Measurements from ENCODE around the gene DMAP1. TPM values are rescaled to one million over a fixed set of nuclear protein-coding genes. Genes with fewer than 3 reads are reported as not detected.

DMAP1 gene
- total and polyA plus RNA-seq, 9 donors = 28.1 to 46.9 (median 42.2) TPM

DNA sequence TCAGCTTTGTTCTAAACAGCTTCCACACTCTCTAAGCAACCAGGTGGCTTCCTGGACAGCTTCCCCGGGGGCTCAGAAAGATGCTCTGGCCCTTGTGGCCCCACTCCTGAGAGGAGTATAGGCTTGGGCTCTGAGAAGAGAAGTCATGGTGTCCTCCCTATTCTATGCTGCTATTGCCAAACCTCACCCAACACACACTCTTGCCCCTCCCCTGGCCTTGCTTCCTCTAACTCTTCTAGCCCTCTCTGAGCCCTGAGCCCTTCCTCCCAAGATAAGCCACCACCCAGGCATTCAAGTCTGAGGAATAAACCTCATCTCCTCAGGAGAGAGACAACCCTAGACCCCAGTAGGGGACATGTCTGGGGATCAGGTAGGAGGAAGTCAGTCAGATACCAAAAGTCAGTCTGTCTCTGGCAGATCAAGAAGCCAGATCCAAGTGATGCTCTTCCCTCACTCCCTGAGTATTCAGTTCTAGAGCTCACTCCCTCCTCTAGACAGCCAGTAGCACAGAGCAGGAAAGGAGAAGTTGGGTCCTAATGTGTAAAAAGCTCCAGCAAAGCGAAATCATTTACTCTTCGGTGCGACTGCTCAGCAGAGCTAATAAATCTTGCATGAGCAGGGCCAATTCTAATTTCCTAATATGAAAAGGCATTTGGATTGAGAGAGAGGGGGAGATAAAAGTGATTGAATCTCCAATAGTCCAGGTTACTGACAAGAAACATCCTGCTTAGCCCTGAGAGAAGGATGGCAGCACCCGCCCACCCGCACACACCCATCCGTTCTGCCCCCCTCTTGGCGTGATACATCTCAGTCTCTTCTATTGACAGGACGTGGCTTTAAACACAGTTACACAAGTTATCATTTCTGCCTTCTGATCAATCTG lies 50.5 kb downstream of the DMAP1 start:
- Histone ChIP-seq H3K27me3 (no peaks in the 10 kb centered on the region), H3K9me3 (no peaks in the 10 kb centered on the region), H3K36me3 (no peaks in the 10 kb centered on the region), H3K4me3 (no peak overlapping the region), H3K27ac (no peak overlapping the region), H3K4me1 (ENCODE audit: insufficient read depth) (peaks cover 2% of the 10 kb centered on the region)
- TF ChIP-seq POLR2A (IDR thresholded peaks at IDR 0.05) (no peak), EP300 (IDR thresholded peaks at IDR 0.05) (no peak)
- TF ChIP-seq, protein P1, sequence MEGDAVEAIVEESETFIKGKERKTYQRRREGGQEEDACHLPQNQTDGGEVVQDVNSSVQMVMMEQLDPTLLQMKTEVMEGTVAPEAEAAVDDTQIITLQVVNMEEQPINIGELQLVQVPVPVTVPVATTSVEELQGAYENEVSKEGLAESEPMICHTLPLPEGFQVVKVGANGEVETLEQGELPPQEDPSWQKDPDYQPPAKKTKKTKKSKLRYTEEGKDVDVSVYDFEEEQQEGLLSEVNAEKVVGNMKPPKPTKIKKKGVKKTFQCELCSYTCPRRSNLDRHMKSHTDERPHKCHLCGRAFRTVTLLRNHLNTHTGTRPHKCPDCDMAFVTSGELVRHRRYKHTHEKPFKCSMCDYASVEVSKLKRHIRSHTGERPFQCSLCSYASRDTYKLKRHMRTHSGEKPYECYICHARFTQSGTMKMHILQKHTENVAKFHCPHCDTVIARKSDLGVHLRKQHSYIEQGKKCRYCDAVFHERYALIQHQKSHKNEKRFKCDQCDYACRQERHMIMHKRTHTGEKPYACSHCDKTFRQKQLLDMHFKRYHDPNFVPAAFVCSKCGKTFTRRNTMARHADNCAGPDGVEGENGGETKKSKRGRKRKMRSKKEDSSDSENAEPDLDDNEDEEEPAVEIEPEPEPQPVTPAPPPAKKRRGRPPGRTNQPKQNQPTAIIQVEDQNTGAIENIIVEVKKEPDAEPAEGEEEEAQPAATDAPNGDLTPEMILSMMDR (IDR thresholded peaks at IDR 0.05) = no peak
- DNase-seq = no peak
- intact Hi-C loops (cut with DNase I) = no loop called here
- 85 to 90% (median 88%) methylated on average over 9 of the region's 9 CpGs for WGBS, 3 donors

DNA sequence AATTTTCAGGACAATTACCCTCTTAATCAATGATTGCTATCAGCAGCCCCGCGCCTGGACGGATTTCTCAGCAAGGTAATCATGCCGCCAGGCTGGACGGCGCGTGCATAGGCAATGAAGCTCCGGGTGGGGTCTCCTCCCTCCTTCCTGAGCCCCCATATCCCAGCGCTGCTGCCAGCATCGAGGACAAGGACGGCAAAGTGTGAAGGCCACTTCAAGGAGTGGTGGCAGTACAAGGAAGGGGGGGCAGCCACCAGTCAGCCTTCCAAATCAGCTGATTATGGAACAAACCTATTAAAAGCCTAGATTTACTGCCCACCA lies 51.1 kb downstream of the DMAP1 start:
- DNase-seq = no peak
- no peaks in the 10 kb centered on the region for H3K36me3 ChIP-seq
- peaks cover 2% of the 10 kb centered on the region for H3K4me1 ChIP-seq (ENCODE audit: insufficient read depth)
- intact Hi-C loops (cut with DNase I) = no loop called here
- H3K27me3 ChIP-seq = no peaks in the 10 kb centered on the region
- WGBS, 3 donors = 91 to 95% (median 93%) methylated on average over 11 of the region's 11 CpGs
- TF ChIP-seq EP300 (IDR thresholded peaks at IDR 0.05) (no peak), POLR2A (IDR thresholded peaks at IDR 0.05) (no peak)
- TF ChIP-seq, protein P1 (IDR thresholded peaks at IDR 0.05) = no peak
- no peaks in the 10 kb centered on the region for H3K9me3 ChIP-seq
- no peak overlapping the region for H3K4me3 ChIP-seq
- H3K27ac ChIP-seq = no peak overlapping the region

DNA sequence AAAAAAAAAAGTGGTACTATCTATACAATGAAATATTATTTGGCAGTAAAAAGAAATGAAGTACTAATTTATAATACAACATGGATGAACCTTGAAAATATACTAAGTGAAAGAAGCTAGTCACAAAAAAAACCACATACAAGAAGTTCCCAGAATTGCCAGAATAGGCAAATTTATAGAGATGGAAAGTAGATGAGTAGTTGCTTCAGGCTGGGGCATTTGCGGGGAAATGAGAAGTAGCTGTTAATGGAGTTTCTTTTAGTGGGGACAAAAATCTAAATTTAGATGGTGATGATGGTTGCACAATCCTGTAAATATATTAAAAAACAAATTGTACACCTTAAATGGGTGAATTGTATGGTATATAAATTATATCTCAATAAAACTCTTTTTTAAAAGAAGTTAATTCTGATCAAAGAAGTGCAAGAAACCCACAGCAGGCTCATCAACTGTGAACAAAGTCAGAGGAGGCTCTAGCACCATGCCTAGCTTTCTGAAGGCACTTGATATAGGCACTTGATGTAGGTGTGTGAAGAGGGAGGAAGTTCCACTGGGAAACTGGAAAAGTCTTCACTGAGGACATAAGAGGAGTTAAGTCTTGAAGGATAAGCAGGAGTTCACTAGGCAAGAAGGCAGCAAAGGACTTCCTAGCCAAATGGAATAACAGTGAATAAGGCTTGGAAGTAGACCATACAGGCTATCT lies 52.5 kb downstream of the DMAP1 start:
- no peak for TF ChIP-seq EP300 (IDR thresholded peaks at IDR 0.05)
- TF ChIP-seq, protein P1 (IDR thresholded peaks at IDR 0.05) = no peak
- no peak for TF ChIP-seq POLR2A (IDR thresholded peaks at IDR 0.05)

DNA sequence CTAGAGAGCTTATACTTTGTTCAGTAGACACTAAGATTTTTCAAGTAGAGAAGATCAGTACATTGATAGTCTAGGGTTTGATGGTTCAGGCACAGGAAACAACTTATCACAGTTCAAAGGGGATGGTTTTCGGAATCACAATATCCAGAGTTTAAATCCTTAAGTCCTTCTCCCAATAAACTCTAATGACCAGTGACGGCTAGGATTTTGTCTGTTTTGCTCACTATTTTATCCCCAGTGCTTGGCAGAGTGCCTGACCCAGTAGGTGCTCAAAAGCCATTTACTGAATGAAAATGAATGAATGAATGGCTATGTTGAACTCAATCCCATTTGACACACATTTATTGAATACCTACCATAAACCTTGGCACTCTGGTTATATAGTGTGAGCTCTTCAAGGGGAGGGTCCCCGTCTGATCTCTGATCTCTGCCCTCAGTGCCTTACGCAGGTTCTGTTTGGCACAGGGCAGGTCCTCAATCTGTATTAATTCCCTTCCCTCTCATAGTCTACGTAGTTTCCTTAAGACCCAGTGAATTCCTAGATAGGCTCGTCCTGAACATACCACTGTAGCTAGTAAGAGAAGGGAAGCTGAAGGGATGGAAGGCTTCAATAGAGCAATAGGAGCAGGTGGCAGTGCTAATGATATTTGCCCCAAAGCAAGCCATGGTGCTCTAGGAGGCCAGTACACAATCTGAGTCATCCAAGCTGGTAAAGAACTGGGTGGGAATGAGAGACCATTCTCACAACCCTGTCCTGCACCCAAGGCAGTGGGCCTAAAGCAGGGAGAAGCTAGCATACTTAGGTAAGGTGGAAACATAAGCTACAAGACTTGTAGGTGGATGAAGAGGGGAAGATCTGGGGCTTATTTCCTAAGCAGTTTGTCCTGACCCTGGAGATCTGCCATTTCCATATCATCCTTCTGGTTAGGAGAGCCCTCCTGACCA lies 53.4 kb downstream of the DMAP1 start:
- intact Hi-C loops (cut with DNase I) = no loop called here
- DNase-seq = no peak
- H3K4me3 ChIP-seq = no peak overlapping the region
- peaks cover 2% of the 10 kb centered on the region for H3K4me1 ChIP-seq (ENCODE audit: insufficient read depth)
- H3K27me3 ChIP-seq = no peaks in the 10 kb centered on the region
- no peak overlapping the region for H3K27ac ChIP-seq
- WGBS, 3 donors = 93 to 96% (median 96%) methylated on average over 6 of the region's 6 CpGs
- no peaks in the 10 kb centered on the region for H3K36me3 ChIP-seq
- TF ChIP-seq, protein P1 (IDR thresholded peaks at IDR 0.05) = no peak
- TF ChIP-seq POLR2A (IDR thresholded peaks at IDR 0.05) (no peak), EP300 (IDR thresholded peaks at IDR 0.05) (no peak)
- H3K9me3 ChIP-seq = no peaks in the 10 kb centered on the region

More for the DNA sequence above, 52.5 kb downstream of the DMAP1 start:
- Histone ChIP-seq H3K36me3 (no peaks in the 10 kb centered on the region), H3K27me3 (no peaks in the 10 kb centered on the region), H3K27ac (no peak overlapping the region), H3K9me3 (no peaks in the 10 kb centered on the region), H3K4me1 (ENCODE audit: insufficient read depth) (peaks cover 2% of the 10 kb centered on the region), H3K4me3 (no peak overlapping the region)
- WGBS, 3 donors = 94 to 100% (median 98%) methylated on average over 1 of the region's 1 CpG
- intact Hi-C loops (cut with DNase I) = no loop called here
- no peak for DNase-seq
